NCI-H526 treated with DMSO at 0.1 percent for 48 hours (cell line): ENCODE measurements around the gene RIC8A.
A peak's percentile ranks its signal among the peaks of the same experiment; 100 is the strongest.
"Not testable (repeated sequence)": the region's sequence is repeated elsewhere in the genome, so short reads cannot be mapped to it uniquely, and the experiment has no call there.

ENCODE experiments used
- DNase-seq: peaks from one replicate; lab custom pipeline; 2025; lab: John Stamatoyannopoulos, UW

The RIC8A gene

GRCh38 chr11:218815-219593 is 11.5 kb downstream of the RIC8A start:
- no peak for DNase-seq

- not testable (repeated sequence) for DNase-seq
These were observed 13.2 kb downstream of the RIC8A start for GRCh38 chr11:220641-221215.

GRCh38 chr11:221539-221938 is 14.0 kb downstream of the RIC8A start:
- no peak for DNase-seq

GRCh38 chr11:221998-222789 is 14.7 kb downstream of the RIC8A start:
- DNase-seq, result no peak

GRCh38 chr11:223026-223789 is 15.7 kb downstream of the RIC8A start:
- DNase-seq, result no peak

- DNase-seq, result no peak
These were observed 16.4 kb downstream of the RIC8A start for GRCh38 chr11:223884-224283.

- DNase-seq, result no peak
These were observed 16.9 kb downstream of the RIC8A start for GRCh38 chr11:224424-224823.

GRCh38 chr11:225734-226453 is 18.4 kb downstream of the RIC8A start:
- no peak for DNase-seq

GRCh38 chr11:227824-228379 is 20.4 kb downstream of the RIC8A start:
- no peak for DNase-seq

- no peak for DNase-seq
These were observed 22.9 kb downstream of the RIC8A start for GRCh38 chr11:230431-230830.

GRCh38 chr11:232783-233565 is 25.5 kb downstream of the RIC8A start:
- no peak for DNase-seq

- no peak for DNase-seq
These were observed 27.7 kb downstream of the RIC8A start for GRCh38 chr11:235180-235579.

- DNase-seq, result no peak
These were observed 28.1 kb downstream of the RIC8A start for GRCh38 chr11:235609-235996.

- peak; percentile 78 for DNase-seq
These were observed 28.7 kb downstream of the RIC8A start, which contains the start of gene SIRT3 for GRCh38 chr11:235997-236773. Gene SIRT3, minus strand, starts transcription at chr11:236342. Its CDS starts 14 bp downstream, at chr11:236328.

GRCh38 chr11:236774-237767 is 29.6 kb downstream of the RIC8A start, which contains the start of gene PSMD13:
Gene PSMD13, plus strand, starts transcription at chr11:236976. Its CDS starts 74 bp downstream, at chr11:237050.
- peak; percentile 78 for DNase-seq

- not testable (repeated sequence) for DNase-seq
These were observed 30.8 kb downstream of the RIC8A start for GRCh38 chr11:238346-238745.

GRCh38 chr11:240315-240714 is 32.8 kb downstream of the RIC8A start:
- DNase-seq, result no peak

GRCh38 chr11:241634-242033 is 34.1 kb downstream of the RIC8A start:
- no peak for DNase-seq
